K562 (cell line): ENCODE results near the gene GCGR. TPM values are rescaled to one million over a fixed set of nuclear protein-coding genes. Genes with fewer than 3 reads are reported as not detected.

Experiments
- ARNT ChIP-seq, 2 experiments: fragments of 450-650 bp; IDR thresholded peaks; 2 replicates each; pipeline ENCODE4 v1.6.1; 2016; ENCODE audit warnings: mild to moderate bottlenecking in 1 of 2
- CEBPB ChIP-seq: fragments of 450-650 bp; IDR thresholded peaks from 2 replicates; pipeline ENCODE4 v1.6.1; 2016; ENCODE audit warnings: missing genetic modification characterization, missing compliant biosample characterization
- CHD2 ChIP-seq: IDR thresholded peaks from 2 replicates; pipeline ENCODE4 v1.6.1; 2011; ENCODE audit warnings: low read depth, low read length
- ESRRA ChIP-seq: fragments of 450-650 bp; IDR thresholded peaks from 2 replicates; pipeline ENCODE4 v1.6.1; 2014; ENCODE audit warnings: low read depth, mild to moderate bottlenecking, moderate library complexity, borderline replicate concordance
- HNRNPK ChIP-seq: fragments of 200-400 bp; formaldehyde crosslinking; IDR thresholded peaks from one replicate; pipeline ENCODE4 v1.6.1; 2018; ENCODE audit warnings: mild to moderate bottlenecking, low read depth, low read length; ENCODE audit not compliant: poor library complexity, severe bottlenecking
- NFIX ChIP-seq: fragments of 250-450 bp; sonication (Bioruptor Pico); IDR thresholded peaks from 2 replicates; pipeline ENCODE4 v1.4.0; 2020; ENCODE audit warnings: low read depth, mild to moderate bottlenecking, moderate library complexity
- ZNF354B ChIP-seq: fragments of 250-450 bp; sonication (Bioruptor Pico); IDR thresholded peaks from 2 replicates; pipeline ENCODE4 v1.4.0; 2020
- ZNF644 ChIP-seq: fragments of 200-800 bp; sonication (Bioruptor generic); IDR thresholded peaks from 2 replicates; pipeline ENCODE4 v1.6.1; 2016; ENCODE audit warnings: low read depth, missing genetic modification characterization, missing compliant biosample characterization
- polyA plus RNA-seq, 8 experiments: library from polyadenylated mRNA; depleted of rRNA in 4 of 8; stranded (reverse) in 5 of 8; unstranded in 3 of 8; fragments of >200 nt; fragmentation: Nextera tagmentation in 2 of 8; fragmentation: Illumina TruSeq in 1 of 8; extraction: Ambion mirVana in 2 of 8; extraction: Trizol in 1 of 8; gene quantifications; 2 replicates each; pipeline versions ENCODE4 v1.2.1 to v1.2.3, GENCODE V29; 2011 to 2014; ENCODE audit warnings: inconsistent platforms in 1 of 8, missing spikeins in 1 of 8
- total RNA-seq, 7 experiments: library from RNA; depleted of rRNA in 6 of 7; stranded (reverse); fragments of >200 nt in 6 of 7; fragmentation: Illumina TruSeq in 2 of 7; extraction: Trizol in 2 of 7; gene quantifications; 2 replicates each; pipeline versions ENCODE4 v1.2.1 to v1.2.3, GENCODE V29; 2011 to 2021; ENCODE audit warnings: low replicate concordance in 1 of 7
- TF ChIP-seq, protein P1 (sequence below): fragments of 250-450 bp; sonication (Bioruptor Pico); IDR thresholded peaks from 2 replicates; pipeline ENCODE4 v1.4.0; 2020
- TF ChIP-seq, protein P2 (sequence below), 2 experiments: fragments of 150-350 bp in 1 of 2; IDR thresholded peaks; 2 replicates each; pipeline ENCODE4 v1.6.1; 2012 to 2016; ENCODE audit warnings: low read depth in 2 of 2, low read length in 2 of 2, mild to moderate bottlenecking in 1 of 2, moderate library complexity in 1 of 2
- TF ChIP-seq, protein P3 (sequence below): fragments of 250-450 bp; sonication (Bioruptor Pico); IDR thresholded peaks from 2 replicates; pipeline ENCODE4 v1.5.0; 2021; ENCODE audit warnings: mild to moderate bottlenecking, moderate library complexity
- TF ChIP-seq, protein P4 (sequence below): sonication (generic); IDR thresholded peaks from 2 replicates; pipeline ENCODE4 v1.6.1; 2016

GCGR gene
- total and polyA plus RNA-seq, 9 of the 15 experiments (the other 6 are each of a cell fraction or from before 2014, with no cell fraction given), result not detected

DNA sequence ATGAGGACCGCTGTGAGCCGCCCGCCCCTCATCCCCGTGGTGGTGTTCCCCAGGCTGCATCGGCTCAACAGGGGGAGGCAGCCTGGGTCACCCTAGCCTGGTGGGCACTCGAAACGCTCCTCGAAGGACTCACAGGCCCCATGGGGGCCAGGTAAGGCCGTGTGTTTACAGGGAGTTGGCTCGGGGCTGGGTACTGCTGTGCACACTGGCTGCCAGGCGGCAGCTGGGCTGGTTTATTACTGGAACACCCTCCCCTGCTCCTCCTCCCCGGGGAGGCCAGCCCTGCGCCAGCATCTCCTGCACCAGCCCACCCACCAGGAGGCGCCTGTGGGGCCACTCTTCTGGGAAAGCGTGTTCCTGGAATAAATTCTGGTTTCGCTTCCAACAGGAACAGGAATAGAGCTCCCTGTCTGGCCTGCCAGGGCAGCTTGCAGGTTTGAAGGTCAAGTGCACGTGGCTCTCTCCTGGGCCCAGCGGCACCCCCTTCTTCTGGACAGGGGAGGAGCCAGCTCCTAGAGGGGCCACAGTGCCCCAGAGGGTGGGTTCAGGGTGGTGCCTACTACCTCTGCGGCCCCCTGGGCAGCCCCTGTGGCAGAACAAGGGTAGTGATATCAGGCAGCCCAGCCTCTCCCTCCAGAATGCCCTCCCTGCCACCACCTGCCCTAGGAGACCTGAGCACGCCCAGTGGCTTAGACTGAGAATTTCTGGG is 17.8 kb downstream of the GCGR start (continued):
- TF ChIP-seq, protein P1, sequence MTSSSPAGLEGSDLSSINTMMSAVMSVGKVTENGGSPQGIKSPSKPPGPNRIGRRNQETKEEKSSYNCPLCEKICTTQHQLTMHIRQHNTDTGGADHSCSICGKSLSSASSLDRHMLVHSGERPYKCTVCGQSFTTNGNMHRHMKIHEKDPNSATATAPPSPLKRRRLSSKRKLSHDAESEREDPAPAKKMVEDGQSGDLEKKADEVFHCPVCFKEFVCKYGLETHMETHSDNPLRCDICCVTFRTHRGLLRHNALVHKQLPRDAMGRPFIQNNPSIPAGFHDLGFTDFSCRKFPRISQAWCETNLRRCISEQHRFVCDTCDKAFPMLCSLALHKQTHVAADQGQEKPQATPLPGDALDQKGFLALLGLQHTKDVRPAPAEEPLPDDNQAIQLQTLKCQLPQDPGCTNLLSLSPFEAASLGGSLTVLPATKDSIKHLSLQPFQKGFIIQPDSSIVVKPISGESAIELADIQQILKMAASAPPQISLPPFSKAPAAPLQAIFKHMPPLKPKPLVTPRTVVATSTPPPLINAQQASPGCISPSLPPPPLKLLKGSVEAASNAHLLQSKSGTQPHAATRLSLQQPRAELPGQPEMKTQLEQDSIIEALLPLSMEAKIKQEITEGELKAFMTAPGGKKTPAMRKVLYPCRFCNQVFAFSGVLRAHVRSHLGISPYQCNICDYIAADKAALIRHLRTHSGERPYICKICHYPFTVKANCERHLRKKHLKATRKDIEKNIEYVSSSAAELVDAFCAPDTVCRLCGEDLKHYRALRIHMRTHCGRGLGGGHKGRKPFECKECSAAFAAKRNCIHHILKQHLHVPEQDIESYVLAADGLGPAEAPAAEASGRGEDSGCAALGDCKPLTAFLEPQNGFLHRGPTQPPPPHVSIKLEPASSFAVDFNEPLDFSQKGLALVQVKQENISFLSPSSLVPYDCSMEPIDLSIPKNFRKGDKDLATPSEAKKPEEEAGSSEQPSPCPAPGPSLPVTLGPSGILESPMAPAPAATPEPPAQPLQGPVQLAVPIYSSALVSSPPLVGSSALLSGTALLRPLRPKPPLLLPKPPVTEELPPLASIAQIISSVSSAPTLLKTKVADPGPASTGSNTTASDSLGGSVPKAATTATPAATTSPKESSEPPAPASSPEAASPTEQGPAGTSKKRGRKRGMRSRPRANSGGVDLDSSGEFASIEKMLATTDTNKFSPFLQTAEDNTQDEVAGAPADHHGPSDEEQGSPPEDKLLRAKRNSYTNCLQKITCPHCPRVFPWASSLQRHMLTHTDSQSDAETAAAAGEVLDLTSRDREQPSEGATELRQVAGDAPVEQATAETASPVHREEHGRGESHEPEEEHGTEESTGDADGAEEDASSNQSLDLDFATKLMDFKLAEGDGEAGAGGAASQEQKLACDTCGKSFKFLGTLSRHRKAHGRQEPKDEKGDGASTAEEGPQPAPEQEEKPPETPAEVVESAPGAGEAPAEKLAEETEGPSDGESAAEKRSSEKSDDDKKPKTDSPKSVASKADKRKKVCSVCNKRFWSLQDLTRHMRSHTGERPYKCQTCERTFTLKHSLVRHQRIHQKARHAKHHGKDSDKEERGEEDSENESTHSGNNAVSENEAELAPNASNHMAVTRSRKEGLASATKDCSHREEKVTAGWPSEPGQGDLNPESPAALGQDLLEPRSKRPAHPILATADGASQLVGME (CRISPR knock-in tag), result no peak; the same call in 1 of the 2 replicates
- TF ChIP-seq ARNT (IDR thresholded peaks at IDR 0.05) (0 out of 4 replicates have a peak, but pooled peaks of 1 of the 2 experiments have one; percentile 56), HNRNPK (no peak), ESRRA (peak; percentile 98), CHD2 (no peak), CEBPB (tag) (no peak), NFIX (CRISPR knock-in tag) (no peak), ZNF354B (CRISPR knock-in tag) (no peak), ZNF644 (tag) (0 out of 2 replicates have a peak, but pooled peaks have one; percentile 61)
- TF ChIP-seq, protein P2, sequence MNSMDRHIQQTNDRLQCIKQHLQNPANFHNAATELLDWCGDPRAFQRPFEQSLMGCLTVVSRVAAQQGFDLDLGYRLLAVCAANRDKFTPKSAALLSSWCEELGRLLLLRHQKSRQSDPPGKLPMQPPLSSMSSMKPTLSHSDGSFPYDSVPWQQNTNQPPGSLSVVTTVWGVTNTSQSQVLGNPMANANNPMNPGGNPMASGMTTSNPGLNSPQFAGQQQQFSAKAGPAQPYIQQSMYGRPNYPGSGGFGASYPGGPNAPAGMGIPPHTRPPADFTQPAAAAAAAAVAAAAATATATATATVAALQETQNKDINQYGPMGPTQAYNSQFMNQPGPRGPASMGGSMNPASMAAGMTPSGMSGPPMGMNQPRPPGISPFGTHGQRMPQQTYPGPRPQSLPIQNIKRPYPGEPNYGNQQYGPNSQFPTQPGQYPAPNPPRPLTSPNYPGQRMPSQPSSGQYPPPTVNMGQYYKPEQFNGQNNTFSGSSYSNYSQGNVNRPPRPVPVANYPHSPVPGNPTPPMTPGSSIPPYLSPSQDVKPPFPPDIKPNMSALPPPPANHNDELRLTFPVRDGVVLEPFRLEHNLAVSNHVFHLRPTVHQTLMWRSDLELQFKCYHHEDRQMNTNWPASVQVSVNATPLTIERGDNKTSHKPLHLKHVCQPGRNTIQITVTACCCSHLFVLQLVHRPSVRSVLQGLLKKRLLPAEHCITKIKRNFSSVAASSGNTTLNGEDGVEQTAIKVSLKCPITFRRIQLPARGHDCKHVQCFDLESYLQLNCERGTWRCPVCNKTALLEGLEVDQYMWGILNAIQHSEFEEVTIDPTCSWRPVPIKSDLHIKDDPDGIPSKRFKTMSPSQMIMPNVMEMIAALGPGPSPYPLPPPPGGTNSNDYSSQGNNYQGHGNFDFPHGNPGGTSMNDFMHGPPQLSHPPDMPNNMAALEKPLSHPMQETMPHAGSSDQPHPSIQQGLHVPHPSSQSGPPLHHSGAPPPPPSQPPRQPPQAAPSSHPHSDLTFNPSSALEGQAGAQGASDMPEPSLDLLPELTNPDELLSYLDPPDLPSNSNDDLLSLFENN (IDR thresholded peaks at IDR 0.05; ENCODE audit: low read depth in 2 of 2, low read length in 2 of 2), result no peak
- TF ChIP-seq, protein P3, sequence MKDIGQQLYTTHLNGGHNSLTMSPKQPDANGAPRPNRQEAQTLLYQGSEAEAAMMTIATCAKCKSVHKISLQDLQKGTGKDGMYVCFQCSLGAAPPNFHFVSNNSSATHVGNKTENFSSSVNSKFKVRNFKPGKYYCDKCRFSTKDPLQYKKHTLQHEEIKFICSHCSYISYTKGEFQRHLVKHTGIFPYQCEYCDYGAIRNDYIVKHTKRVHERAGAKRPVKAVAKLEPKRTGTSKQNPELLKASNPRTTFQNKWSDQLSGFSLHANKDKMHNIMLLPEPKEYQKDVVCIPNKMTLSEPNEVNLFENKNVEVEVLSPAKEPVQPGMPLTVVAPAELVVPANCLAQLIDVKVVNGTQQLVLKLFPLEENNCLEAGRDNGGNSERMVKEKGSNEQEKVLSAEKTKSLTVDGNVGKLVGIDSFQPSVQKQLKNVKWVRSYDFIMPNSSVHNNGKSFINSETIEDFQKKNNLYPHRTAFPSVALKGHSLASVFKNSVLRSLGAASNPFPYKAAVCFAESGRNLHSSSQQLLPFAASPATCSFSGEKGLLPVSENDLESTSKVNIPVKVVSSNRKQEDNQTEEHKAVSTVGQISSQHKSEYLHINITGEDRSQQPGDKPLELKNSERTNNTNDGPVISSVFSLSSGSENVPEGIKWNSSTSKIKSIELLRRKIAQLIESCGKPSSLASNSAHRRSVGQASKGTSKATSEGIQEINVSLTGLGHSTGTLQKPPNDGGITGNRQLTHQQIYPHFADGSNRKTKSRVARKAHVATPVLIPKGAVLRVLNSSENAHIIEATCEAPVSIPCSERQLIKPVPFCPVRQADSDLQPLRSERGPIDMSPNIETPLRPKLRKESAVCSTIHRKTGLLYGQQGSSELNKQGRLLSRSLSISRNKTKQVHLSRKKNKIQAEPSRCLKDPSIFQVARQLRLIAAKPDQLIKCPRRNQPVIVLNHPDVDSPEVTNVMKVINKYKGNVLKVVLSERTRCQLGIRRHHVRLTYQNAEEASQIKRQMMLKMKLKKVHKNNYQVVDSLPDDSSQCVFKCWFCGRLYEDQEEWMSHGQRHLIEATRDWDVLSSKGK, result no peak
- TF ChIP-seq, protein P4, sequence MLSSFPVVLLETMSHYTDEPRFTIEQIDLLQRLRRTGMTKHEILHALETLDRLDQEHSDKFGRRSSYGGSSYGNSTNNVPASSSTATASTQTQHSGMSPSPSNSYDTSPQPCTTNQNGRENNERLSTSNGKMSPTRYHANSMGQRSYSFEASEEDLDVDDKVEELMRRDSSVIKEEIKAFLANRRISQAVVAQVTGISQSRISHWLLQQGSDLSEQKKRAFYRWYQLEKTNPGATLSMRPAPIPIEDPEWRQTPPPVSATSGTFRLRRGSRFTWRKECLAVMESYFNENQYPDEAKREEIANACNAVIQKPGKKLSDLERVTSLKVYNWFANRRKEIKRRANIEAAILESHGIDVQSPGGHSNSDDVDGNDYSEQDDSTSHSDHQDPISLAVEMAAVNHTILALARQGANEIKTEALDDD, result no peak
